HG03060 (cell line): ENCODE measurements around the gene VASN.
"Not testable (repeated sequence)": the region's sequence is repeated elsewhere in the genome, so short reads cannot be mapped to it uniquely, and the experiment has no call there.

Experiments used
- ATAC-seq: cut with Tn5 transposase; IDR thresholded peaks from one replicate; pipeline ENCODE4 v1.9.1; 2021; ENCODE audit warnings: low read depth, moderate number of reproducible peaks; ENCODE audit not compliant: unreplicated experiment

Gene VASN

GRCh38 chr16:4383591-4384444, 12.2 kb downstream of the VASN start:
- no peak for ATAC-seq

DNA sequence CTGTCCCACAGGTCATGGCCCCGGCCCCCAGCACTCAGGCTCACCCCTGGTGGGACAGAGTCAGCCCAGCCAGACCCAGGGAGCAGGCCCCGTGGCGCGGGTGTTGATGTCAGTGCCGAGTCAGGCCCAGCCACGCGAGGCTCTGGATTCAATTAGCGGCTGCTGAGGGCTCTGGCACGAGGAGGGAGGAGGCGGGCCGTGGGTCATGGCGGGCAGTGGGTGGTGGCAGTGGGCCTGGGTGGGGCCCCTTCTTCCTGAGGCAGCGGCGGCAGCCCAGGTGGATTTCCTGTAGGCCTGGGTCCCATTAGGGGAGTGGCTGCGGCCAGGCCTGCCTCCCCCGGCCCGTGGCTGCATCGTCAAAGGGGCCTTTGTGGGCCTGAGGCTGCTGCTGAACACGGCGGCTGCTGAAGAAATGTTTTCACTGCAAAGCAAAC, 12.9 kb downstream of the VASN start:
- no peak for ATAC-seq

DNA sequence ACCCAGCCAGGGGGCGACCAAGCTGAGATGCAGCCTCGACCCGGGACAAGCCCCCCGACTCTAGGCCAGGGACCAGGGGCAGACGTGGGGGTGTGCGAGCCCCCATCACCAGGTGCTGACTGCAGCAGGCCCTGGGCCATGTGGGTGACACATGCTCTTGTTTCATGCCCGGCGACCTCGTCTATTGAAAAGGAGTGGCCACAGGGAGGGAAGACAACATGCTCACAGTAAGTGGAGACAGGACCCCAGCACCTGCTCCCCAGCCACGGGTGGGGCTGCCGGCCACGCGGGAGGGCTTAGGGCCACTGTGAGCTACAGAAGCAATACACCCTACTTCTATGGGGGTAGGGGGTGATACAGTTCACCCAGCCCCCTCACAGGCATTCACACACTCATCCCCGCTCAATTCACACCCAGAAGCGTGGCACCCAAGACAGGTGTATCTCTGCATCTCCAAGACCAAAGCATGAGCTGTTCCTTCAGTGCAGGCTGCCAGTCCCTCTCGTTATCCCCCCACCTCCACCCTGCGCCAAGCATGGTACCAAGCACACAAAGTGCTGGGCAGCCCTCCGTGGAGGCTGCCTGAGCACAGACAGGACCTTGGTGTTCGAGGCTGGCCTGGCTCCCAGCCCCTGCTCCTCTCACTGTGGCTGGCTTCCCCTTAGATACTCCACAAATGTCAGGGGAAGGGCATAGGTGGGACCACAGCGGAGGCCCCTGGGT, 13.6 kb downstream of the VASN start:
- no peak for ATAC-seq

DNA sequence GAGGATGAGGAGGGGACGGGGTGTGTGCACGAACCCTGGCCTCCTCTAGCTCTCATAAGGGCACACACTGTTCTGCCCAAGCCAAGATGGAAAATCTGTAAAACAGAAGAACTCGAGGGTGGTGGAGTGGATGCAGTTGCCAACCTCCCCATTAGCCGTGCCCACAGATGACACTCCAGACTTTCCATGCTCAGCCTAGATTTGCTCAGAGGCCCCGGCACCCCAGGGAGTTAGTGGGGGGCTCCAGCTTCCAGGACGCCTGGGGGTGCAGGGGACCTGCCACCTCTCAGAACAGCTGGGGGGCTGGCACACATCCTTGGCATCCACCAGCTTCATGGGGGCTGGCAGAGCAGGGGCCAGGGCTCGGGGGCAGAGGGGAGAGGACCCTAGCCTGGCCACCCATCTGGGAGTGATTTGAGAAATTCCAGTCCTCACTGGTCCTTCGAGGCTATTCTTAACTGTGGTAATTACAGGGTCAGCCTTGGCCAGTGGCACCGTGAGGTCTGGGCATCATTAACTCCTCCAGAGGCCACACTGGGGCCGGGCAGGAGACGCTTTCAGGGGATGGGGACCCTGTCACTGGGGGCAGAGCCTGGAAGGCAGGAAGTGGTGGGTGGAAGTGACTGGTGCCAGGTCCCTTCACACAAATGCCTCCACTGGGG, 14.3 kb downstream of the VASN start:
- no peak for ATAC-seq

DNA sequence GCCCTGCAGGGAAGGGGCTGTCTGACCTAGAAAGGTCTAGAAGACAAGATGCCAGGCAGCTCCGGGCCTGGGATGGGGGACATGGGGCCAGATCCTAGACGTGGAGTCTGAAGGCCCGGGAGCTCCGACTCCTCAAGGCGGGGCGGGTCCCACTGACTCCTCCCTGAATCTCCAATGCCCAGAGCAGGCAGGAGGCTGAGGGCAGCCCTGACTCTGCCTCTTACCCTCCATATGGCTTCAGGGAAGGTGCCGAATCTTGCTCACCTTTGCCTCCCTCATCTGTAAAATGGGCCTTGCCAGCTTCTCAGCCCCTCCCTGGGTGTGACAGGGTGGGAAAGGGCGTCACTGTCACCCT, 14.8 kb downstream of the VASN start:
- no peak for ATAC-seq

GRCh38 chr16:4386951-4387565, 15.4 kb downstream of the VASN start:
- ATAC-seq = no peak

DNA sequence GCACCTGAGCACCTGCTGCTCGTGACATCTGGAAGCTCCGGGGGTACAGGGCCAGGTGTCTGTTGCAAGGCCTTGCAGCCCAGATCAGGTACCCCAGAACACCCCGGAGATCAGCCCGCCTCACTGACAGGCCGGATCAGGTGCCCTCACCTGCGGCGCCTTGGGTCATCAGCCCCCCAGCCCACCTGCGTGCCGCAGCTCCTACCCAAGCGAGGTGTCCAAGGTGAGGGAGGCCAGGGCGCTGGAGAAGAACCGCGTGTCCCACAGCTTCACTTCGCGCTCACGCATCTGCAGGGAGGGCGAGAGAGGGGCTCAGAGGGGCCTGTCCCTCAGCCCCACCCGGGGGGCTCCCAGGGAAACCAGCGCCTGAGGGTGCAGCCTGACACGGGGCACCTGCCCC, 16.1 kb downstream of the VASN start:
- no peak for ATAC-seq

DNA sequence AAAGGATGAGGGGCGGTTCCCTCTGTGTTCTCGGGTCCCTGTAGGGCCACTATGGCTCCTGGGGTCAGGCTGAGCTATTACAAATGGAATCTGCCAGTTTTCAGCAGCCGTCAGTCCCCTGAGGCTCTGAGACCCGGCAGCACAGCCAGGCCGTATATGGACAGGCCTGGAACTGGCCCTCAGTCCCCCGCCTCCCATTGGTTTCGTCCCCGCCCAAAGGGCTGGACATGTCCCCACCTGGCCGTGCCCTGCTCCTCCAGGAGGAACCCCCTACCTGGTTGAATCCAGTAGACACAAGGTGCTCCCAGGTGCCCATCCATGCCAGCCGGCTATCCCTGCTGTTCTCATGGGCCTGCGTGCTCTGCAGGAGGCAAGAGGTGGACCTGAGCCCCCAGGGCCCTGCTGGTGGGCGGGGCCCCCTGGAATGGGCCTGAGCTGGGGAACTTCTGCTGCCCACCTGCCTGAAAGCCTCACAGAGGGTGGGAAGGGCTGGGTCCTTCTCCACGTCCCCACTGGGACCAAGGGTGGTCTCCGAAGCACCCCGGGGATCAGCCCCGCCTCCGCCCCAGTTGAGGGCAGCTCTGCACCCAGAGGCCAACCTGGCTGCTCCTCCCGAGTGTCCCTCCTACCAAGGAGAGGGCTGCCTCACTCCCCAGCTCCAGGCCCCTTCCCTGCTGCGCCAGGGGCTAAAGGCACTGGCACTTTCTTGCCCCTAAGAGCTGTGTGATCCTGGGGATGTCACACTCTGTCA, 16.8 kb downstream of the VASN start:
- ATAC-seq = no peak

DNA sequence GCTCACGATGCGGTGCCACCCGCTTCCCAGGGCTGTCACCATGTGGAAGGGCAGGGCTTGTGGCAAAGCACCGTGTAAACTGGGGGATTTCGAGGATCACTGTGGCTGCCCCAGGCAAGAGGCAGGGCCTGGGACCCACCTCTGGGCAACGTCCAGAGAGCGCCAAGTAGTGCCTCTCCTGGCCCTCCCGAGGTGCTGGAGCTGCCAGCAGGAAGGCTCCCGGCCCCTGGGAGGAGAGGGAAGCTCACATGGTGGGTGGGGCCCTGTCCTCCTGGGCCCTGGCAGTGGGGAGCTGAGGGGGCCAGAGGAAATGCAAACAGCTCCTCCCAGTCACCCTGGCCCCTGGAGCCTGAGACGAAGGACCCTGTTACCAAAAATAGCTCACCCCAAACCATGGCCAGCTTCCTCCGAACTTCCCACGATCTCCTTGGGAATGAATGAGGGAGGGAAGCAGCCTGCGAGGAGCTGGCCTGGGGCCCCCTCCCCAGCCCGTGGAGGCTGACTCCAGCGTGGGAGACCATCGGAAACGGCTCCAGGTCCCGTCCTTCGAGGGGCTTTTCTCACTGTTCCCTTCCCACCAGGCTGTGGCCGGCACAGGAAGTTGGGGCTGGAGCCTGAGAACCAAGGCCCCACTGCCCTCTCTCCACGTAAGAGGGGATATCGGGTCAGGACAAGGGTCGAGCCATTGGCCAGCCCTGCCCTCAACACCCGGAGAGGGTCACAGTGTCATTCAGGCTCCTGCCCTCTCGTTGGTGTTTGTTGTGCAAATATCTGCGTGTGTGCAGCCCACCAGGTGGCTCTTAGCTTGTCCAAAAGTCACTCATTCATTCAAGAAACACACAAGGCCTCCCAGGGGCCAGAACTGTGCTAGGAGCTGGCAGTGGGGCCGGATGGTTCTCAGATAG, 17.7 kb downstream of the VASN start:
- ATAC-seq = no peak

DNA sequence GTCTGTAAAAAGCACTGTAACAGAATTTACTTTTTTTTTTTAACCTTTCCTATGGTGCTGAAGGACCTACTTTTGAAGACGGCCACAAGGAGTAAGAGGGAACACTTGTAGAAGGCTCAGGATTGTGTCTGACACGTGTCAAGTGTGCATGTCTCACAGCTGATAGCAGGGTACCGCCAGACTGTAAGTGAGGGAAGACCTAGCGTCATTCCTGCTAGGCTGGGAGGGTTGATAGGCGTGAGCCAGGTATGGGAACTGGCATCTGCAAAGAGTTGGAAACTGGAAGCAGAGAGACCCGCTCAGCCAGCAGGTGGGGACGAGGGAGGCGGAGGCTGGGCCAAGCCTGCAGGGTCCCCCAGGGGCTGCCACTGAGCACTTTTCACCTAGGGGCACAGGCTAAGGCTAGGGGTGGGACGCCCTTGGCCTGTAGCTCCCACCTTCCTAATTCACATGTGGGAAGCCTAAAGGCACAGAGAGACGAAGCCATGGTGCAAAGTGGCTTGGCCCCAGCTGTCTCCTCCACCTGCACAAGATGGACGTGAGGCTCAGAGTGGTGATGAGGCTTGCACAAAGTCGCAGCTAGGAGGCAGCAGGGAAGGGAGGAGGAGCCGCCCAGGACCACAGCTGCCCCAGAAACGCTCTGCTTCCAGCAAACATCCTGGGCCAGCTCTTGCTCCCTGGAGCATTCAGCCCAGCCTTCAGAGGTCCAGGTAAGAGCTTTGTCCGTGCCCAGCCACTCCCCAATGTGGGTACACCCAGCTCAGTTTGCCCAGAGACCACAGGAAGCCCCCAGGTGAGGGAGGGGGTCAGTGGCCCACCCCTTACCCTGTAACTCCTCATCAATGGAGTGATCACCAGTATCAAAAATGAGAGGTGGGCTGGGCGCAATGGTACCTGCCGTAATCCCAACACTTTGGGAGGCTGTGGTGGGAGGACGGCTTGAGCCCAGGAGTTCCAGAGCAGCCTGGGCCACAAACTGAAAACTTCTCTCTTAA, 18.9 kb downstream of the VASN start:
- ATAC-seq = no peak

DNA sequence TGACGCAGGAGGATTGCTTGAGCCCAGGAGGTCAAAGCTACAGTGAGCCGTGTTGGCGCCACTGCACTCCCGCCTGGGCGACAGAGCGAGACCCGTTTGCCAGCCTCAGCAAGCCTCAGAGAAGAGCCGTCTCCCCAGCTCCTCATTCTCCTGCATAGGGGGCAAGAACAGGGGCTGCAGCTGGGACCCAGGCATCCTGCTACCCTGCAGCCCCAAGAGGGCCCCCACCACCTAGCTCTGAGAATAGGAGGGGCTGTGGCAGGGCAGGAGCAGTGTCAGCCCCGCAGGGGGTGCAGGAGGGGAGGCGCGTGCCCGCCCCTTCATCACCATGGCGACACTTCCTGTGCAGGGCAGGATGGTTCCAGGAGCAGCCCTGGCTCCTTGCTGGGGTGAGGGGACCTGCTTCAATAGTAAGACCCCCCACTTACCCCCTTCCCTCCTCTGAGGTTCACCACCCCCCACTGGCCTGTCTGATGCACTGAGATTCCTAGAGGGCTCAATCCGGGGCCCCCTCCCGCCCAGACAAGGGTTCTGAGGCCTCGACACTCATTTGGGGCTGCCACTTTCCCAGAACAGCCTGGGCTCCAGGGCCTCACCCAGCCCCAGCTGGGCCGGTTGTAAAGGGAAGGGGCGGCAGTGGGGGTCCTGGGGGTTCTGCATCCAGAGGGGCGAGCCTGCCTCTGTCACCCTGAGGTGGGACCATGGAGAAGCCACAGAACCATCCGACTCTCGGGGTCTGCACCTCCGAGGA, 20.2 kb downstream of the VASN start:
- no peak for ATAC-seq

DNA sequence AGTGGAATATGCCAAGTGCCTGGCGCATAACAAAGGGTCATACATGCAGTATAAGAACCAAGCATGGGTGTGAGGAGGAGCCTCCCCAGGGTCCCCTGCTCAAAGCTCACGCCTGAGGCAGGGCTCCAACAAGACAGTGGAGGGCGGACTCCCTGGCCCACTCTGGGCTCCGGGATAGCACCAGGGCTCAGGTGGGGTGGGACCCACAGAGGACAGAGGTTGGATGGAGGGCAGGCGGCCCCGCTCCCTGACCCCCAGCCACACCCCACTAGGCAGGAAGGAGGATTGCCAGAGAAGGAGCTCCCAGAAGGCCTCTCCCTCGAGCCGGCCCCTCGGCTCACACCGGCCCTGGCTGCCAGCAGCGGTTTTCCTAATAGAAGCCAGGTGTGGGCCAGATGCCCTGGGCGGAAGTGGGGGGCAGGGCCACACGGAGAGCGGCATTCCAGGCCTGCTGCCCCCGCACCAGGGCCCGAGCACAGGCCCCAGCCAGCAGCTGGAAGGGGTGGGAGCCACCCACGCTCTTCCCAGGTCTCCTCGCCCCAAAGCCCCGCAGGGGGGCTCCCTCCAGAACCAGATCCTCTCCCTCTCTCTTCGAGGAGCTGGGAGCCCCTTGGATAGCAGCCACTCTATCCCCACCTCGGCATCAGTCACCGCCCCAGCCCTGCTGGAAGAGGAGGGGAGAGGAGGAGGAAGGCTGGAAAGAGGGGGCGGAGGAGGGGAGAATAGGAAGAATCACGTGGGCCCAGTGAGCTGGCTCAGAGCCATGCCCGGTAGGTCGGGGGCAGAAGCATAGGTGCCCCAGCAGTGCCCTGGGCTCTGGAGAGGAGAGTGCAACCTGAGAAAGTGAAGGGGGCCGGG, 21.0 kb downstream of the VASN start:
- no peak for ATAC-seq

GRCh38 chr16:4393240-4393600, 21.6 kb downstream of the VASN start:
- no peak for ATAC-seq

DNA sequence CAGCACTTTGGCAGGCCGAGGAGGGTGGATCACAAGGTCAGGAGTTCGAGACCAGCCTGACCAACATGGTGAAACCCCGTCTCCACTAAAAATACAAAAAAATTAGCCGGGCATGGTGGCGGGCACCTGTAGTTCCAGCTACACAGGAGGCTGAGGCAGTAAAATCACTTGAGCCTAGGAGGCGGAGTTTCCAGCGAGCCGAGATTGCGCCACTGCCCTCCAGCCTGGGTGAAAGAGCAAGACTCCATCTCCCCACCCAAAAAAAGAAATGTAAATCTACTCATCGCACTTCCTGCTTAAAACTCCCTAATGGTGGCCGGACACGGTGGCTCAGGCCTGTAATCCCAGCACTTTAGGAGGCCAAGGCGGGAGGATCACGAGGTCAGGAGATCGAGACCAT, 22.2 kb downstream of the VASN start:
- not testable (repeated sequence) for ATAC-seq

DNA sequence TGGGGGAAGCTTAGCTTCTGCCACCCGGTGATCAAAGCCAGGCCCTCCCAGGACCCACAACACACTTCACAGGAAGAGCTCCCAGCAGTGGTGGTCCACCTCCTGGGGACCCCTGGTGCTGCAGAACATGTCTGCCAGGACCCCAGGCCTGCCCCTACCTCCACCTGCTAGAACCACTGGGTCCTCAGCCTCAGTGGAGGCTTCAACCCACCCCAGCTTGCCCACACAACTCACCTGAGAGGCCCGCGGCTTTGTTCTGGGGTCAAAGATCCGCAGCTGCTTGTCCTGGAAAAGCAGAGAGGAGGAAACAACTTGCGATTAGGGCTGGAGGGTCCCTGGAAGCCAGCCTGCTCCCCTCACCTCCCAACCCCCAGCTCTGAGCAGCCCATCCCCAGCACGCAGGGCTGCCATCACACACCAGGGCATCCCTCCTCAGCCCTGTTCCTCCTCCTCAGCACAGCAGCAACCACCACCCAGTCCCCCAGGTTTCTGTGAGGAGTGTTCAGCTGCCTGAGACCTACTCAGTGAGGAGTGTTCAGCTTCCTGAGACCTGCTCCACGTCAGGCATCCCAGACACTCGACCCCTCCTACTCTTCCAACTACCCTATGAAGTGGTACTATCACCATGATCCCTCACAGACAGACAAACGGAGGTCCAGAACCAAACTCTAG, 23.5 kb downstream of the VASN start:
- ATAC-seq = no peak
